ENCODE measurements around the gene TBC1D8.

The TBC1D8 gene

DNA sequence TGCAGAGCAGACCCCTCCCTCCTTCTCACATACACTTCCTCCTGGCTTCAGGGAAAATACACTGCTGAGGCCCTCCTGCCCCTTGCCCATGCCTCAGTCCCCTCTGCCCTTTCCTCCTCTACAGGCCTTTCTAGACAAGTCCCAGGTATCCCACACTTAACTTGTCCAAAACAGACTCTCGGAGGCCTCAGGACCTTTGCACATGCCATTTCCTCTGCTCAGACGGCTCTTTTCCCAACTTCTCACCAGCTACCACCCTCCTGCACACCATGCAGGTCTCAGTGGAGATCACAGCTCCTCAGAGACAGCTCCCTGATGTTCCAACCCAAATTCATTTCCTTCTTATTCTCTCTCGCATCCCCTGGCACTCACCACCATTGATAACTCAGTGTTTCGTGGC is 11.7 kb downstream of the TBC1D8 start:
- DNase-seq (ENCODE audit: low read depth in 2 of 2, low spot score in 1 of 2) = no peak

DNA sequence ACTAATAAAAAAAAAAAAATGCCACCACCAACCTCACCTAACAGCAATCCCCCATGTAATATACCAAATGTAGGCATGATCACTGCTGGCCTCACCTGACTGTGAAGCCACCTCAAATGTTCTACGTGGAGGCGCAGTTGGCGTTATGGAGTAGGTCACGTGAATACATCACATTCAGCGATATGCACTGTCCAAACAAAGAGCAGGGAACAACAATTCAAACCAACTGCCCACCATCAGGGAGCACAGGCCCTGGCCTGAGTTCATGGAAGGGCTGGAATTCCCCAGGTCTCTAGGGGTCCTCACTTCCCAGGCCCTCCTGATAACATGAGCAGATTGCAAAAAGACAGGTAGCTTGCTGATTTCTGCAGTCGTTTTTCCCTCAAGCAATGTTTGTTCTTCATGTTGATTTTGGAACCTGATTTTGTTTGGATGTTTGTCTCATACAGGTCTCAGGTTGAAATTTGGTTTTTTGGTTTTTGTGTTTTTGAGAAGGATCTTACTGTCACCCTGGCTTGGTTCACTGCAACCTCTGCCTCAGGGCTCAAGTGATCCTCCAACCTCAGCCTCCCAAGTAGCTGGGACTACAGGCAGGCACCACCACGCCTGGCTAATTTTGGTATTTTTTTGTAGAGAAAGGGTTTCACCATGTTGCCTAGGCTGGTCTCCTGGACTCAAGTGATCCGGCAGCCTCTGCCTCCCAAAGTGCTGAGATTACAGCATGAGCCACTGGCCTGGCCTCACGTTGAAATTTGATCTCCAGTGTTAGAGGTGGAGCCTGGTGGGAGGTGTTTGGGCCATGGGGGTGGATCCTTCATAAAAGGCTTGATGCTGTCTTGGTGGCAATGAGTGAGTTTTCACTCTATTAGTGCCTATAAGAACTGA is 15.5 kb downstream of the TBC1D8 start:
- no peak for DNase-seq (ENCODE audit: low read depth in 2 of 2, low spot score in 1 of 2)

- no peak for DNase-seq (ENCODE audit: low read depth in 2 of 2, low spot score in 1 of 2)
Measured at GRCh38 chr2:101133492-101134100, 17.6 kb downstream of the TBC1D8 start.

GRCh38 chr2:101132202-101132601 is 19.0 kb downstream of the TBC1D8 start:
- no peak for DNase-seq (ENCODE audit: low read depth in 2 of 2, low spot score in 1 of 2)

DNA sequence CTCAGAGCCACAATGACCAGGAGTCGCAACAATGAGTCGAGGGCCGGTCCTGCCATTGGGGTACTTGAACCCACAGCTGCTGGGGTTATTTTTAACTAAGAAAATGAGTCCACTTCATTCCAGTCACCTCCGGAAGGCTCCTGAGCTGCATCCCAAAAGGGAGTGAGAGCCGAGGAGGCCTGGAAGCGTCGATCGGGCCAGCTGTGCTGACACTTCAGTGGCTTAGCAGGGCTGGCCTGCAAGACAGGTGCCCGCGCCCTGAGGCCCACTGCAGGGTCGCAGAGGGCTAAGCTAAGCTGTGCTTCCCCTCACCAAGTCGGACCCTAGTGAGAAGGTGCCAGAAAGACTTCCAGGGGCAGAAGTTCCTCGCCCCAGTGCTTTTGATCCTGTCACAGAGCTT is 21.1 kb downstream of the TBC1D8 start:
- DNase-seq (ENCODE audit: low read depth in 2 of 2, low spot score in 1 of 2) = no peak

GRCh38 chr2:101127319-101128056 is 23.7 kb downstream of the TBC1D8 start:
- no peak for DNase-seq (ENCODE audit: low read depth in 2 of 2, low spot score in 1 of 2)

- no peak for DNase-seq (ENCODE audit: low read depth in 2 of 2, low spot score in 1 of 2)
Measured at GRCh38 chr2:101125808-101126207, 25.4 kb downstream of the TBC1D8 start.

DNA sequence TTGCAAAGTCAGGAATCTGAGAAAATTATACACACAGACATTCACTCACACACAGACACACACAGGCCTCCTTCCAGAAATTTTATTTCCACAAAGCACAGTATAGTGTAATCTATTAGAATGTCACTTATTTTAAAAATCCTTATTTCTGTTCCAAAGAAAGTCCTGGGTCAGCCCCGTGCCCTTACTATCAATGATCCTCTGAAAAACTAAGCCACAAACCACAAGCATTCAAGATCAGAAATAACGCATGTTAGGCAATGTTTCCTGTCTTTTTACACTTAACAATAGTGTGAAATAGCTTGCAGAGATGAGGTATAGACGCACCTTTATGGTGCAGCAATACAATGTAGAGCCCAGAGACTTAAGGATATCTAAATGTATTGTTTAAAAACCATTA is 25.8 kb downstream of the TBC1D8 start:
- no peak for DNase-seq (ENCODE audit: low read depth in 2 of 2, low spot score in 1 of 2)

DNA sequence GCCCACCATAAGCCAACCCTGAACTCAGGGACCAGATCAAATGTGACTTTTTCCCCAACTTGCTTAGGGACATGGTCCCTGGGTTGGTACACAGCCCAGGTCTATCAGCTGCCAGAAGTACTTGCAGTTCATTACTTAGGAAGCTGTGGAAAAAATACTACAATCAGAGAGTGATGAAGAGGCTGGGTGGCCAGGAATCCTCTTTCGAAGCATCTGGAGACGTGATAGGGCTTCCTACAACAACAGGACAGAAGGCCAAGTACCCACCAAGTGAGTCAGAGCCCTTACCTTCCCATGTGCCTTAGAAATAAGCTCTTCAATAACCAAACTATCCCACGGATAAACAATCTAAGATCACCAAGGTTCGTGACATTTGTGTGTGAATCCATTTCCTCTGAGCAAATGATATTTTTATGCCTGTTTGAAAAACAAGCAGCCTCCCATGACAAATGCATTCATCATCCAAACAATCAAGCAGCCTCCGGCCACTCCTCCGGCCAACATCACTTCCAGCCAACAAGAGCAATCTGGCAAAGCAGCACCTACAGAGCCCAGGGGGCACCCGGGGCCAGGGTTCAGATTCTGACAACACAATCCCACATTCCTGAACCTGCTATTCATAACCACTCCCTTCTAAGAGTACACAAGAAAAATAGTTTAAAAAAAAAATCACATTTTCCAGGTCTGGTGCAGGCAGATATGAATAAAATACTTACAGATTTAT is 26.4 kb downstream of the TBC1D8 start:
- DNase-seq (ENCODE audit: low read depth in 2 of 2, low spot score in 1 of 2) = no peak

GRCh38 chr2:101123795-101124471 is 27.2 kb downstream of the TBC1D8 start:
- DNase-seq (ENCODE audit: low read depth in 2 of 2, low spot score in 1 of 2) = no peak

GRCh38 chr2:101121174-101121573 is 30.0 kb downstream of the TBC1D8 start:
- no peak for DNase-seq (ENCODE audit: low read depth in 2 of 2, low spot score in 1 of 2)

GRCh38 chr2:101120124-101120996 is 30.8 kb downstream of the TBC1D8 start:
- DNase-seq (ENCODE audit: low read depth in 2 of 2, low spot score in 1 of 2) = no peak

GRCh38 chr2:101119431-101119830 is 31.8 kb downstream of the TBC1D8 start:
- no peak for DNase-seq (ENCODE audit: low read depth in 2 of 2, low spot score in 1 of 2)

DNA sequence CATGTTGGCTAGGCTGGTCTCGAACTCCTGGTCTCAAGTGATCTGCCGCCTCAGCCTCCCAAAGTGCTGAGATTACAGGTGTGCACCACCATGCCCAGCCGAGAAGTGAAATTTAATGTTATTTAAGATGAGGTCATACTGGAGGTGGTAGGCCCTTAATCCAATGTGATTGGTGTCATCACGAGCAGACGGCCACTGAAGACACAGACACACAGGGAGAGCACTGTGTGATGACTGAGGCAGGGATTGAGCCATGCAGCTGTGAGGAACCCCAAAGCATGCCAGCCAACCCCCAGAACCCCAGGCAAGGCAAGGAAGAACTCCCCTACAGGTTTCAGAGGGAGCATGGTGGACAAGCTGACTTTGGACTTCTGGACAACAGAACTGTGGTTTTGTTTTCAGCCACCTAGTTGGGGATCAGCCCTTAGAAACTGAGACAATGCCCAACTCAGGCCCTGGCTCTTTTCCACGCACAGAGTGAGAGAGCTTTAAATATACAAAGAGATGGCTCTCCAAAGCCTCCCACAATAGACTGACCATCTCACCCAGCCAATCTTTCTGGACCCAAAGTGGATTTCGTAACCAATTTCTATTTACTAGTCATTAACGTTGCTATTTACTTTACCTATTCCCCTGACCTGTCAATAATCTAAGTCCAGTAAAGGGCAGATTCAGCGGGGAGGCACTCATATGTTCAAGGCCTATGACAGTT is 34.2 kb downstream of the TBC1D8 start:
- DNase-seq (ENCODE audit: low read depth in 2 of 2, low spot score in 1 of 2) = no peak

DNA sequence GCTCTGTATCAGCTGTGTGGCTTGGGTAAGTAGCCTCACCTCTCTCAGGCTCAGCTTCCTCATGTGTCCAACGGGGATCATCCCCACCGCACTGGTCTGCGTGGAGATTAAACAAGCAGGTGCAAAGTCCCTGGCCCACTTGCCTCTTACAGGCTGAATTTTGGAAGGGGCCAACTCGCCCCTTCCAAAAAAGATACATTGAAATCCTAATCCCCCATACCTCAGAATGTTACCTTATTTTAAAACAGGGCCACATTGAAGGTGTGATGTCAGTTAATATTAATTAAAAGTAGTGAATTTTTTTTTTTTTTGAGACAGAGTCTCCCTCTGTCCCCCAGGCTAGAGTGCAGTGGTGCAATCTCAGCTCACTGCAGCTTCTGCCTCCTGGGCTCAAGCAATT is 34.8 kb downstream of the TBC1D8 start:
- no peak for DNase-seq (ENCODE audit: low read depth in 2 of 2, low spot score in 1 of 2)

GRCh38 chr2:101115664-101116063 is 35.5 kb downstream of the TBC1D8 start:
- no peak for DNase-seq (ENCODE audit: low read depth in 2 of 2, low spot score in 1 of 2)

GRCh38 chr2:101114815-101115214 is 36.4 kb downstream of the TBC1D8 start:
- no peak for DNase-seq (ENCODE audit: low read depth in 2 of 2, low spot score in 1 of 2)

GRCh38 chr2:101114268-101114783 is 36.9 kb downstream of the TBC1D8 start:
- DNase-seq (ENCODE audit: low read depth in 2 of 2, low spot score in 1 of 2) = no peak

All from stimulated activated CD8-positive, alpha-beta memory T cell treated with anti-CD3 and anti-CD28 coated beads, Interleukin-4, amount 100 ng/mL, for 4 hours (primary cell).